PC-3 (cell line): ENCODE results near the gene AUTS2.

Source experiments
- EZH2phosphoT487 ChIP-seq: fragments of 300-600 bp; sonication (generic); IDR thresholded peaks from 2 replicates; pipeline ENCODE4 v1.6.1; 2018; ENCODE audit warnings: mild to moderate bottlenecking, antibody characterized with exemption, low read length, borderline replicate concordance
- TF ChIP-seq, protein P1 (sequence below): fragments of 300-600 bp; sonication (generic); conservative IDR thresholded peaks from 2 replicates; pipeline ENCODE4 v1.5.1; 2017; ENCODE audit warnings: antibody characterized with exemption, low read depth, mild to moderate bottlenecking, low read length

- TF ChIP-seq EZH2phosphoT487: no peak
- TF ChIP-seq, protein P1, sequence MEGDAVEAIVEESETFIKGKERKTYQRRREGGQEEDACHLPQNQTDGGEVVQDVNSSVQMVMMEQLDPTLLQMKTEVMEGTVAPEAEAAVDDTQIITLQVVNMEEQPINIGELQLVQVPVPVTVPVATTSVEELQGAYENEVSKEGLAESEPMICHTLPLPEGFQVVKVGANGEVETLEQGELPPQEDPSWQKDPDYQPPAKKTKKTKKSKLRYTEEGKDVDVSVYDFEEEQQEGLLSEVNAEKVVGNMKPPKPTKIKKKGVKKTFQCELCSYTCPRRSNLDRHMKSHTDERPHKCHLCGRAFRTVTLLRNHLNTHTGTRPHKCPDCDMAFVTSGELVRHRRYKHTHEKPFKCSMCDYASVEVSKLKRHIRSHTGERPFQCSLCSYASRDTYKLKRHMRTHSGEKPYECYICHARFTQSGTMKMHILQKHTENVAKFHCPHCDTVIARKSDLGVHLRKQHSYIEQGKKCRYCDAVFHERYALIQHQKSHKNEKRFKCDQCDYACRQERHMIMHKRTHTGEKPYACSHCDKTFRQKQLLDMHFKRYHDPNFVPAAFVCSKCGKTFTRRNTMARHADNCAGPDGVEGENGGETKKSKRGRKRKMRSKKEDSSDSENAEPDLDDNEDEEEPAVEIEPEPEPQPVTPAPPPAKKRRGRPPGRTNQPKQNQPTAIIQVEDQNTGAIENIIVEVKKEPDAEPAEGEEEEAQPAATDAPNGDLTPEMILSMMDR: no peak
Measured at GRCh38 chr7:69864274-69864673, 266.0 kb downstream of the AUTS2 start.
